Erythroblast (primary cell): ENCODE results near the gene SETBP1.

Experiments
- GATA1 ChIP-seq: IDR thresholded peaks from 2 replicates; pipeline ENCODE4 v1.6.1; 2011; ENCODE audit warnings: low read depth, mild to moderate bottlenecking, control low read depth, low read length, moderate library complexity
- POLR2A ChIP-seq: IDR thresholded peaks from 2 replicates; pipeline ENCODE4 v1.6.1; 2011; ENCODE audit warnings: mild to moderate bottlenecking, low read length

GRCh38 chr18:44981121-44981520 is 300.4 kb downstream of the SETBP1 start:
- TF ChIP-seq POLR2A (no peak), GATA1 (no peak)
